SJSA1 (cell line): Measurements from ENCODE around the gene ST6GALNAC5. TPM values are rescaled to one million over a fixed set of nuclear protein-coding genes. Genes with fewer than 3 reads are reported as not detected.

Experiments
- DNase-seq, 2 experiments: peaks; one replicate each; pipeline ENCODE4 v3.0.0-alpha.2; 2015 to 2020; ENCODE audit warnings: low spot score in 2 of 2, low read depth in 1 of 2
- H3K27ac ChIP-seq: fragments of 250-450 bp; sonication (Bioruptor Pico); 2 replicates; pipeline ENCODE4 v1.5.1; 2020; ENCODE audit warnings: mild to moderate bottlenecking, moderate library complexity
- H3K27me3 ChIP-seq: fragments of 250-450 bp; sonication (Bioruptor Pico); replicated peaks from 2 replicates; pipeline ENCODE4 v1.5.1; 2020; ENCODE audit warnings: mild to moderate bottlenecking, moderate library complexity
- H3K36me3 ChIP-seq: fragments of 250-450 bp; sonication (Bioruptor Pico); 2 replicates; pipeline ENCODE4 v1.5.1; 2020; ENCODE audit warnings: mild to moderate bottlenecking
- H3K4me1 ChIP-seq: fragments of 250-450 bp; sonication (Bioruptor Pico); replicated peaks from 2 replicates; pipeline ENCODE4 v1.6.1; 2021; ENCODE audit warnings: mild to moderate bottlenecking
- H3K4me3 ChIP-seq: fragments of 250-450 bp; sonication (Bioruptor Pico); 2 replicates; pipeline ENCODE4 v1.5.1; 2020; ENCODE audit warnings: mild to moderate bottlenecking
- H3K9me3 ChIP-seq: fragments of 250-450 bp; sonication (Bioruptor Pico); replicated peaks from 2 replicates; pipeline ENCODE4 v1.5.1; 2020; ENCODE audit warnings: mild to moderate bottlenecking
- total RNA-seq: library from RNA; depleted of rRNA; stranded (reverse); fragments of >200 nt; shearing (Covaris generic); gene quantifications from 2 replicates; pipeline ENCODE4 v1.2.3, GENCODE V29; 2014

Gene ST6GALNAC5
- total RNA-seq, 1 experiment from 2014 or later = not detected

DNA sequence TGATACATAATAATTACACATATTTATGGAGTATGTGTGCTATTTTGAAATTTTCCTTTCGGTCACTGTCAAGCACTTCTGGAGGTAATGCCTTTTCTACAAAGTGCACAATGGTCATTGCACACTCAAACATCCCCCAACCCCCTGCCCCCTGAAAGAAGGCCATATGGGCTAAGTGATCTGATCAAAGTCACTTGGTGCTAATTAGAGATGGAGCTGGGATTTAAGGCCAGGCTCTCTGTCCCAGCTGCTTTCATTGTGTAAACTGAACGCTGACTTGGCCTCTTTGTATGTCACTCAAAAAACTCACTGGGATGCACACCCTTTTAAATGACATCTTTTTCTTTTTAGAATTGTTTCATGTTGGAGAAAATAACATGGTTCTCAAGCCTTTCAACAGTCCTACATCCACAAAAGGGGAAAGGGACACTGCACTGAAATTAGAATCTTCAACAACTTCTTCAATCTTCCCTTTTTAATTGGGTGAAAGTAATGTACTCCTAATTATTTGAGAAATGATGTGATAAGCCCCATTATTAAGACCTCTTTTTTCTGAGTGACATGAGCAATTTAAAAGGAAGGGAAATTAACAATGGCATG is 149.2 kb downstream of the ST6GALNAC5 start:
- H3K27ac ChIP-seq = no peak overlapping the region
- no peak overlapping the region for H3K4me3 ChIP-seq
- H3K27me3 ChIP-seq = peaks cover 5% of the 10 kb centered on the region
- no peaks in the 10 kb centered on the region for H3K36me3 ChIP-seq
- DNase-seq = no peak
- no peaks in the 10 kb centered on the region for H3K4me1 ChIP-seq
- no peaks in the 10 kb centered on the region for H3K9me3 ChIP-seq

DNA sequence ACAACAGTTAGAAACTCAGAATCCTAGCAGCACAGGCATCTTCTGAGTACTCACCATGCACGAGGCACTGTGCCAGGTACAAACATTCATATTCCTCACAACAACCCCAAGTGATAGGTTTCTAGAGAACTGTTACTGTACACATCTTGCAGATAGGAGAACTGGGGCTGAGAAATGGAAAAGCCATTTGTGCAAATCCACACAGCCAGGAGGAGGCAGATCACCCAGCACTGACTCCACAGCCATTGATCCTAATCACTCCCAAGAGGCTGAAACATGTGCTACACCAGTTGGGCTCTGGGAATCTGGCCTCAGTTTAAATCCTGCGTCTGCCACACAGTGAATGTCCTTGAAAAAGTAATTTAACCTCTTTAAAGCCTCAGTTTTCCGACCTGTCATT is 151.0 kb downstream of the ST6GALNAC5 start:
- Histone ChIP-seq H3K9me3 (no peaks in the 10 kb centered on the region), H3K27me3 (peaks cover 7% of the 10 kb centered on the region), H3K27ac (no peak overlapping the region), H3K4me1 (no peaks in the 10 kb centered on the region), H3K36me3 (no peaks in the 10 kb centered on the region), H3K4me3 (no peak overlapping the region)
- DNase-seq = no peak

DNA sequence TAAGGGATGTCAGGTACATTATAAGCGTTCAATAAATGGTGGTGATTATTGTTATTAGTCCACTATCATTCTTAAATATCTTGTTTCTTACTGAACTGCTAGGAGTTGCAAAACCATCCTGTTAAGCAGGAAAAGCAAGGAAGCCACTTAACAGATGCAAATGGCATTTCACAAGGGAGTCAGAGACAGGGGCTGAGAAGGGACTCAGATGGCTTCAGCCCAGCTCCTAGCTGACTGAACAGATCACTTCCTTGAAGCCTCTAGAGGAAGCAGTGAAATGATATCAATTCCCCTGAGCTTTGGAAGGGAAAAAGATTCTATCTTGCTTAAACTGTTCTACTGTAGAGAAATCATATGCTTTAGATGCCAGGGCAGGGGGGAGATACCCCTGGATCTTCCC is 151.5 kb downstream of the ST6GALNAC5 start:
- DNase-seq = no peak
- no peaks in the 10 kb centered on the region for H3K36me3 ChIP-seq
- no peaks in the 10 kb centered on the region for H3K9me3 ChIP-seq
- H3K27me3 ChIP-seq = peaks cover 7% of the 10 kb centered on the region
- no peak overlapping the region for H3K27ac ChIP-seq
- no peak overlapping the region for H3K4me3 ChIP-seq
- no peaks in the 10 kb centered on the region for H3K4me1 ChIP-seq

DNA sequence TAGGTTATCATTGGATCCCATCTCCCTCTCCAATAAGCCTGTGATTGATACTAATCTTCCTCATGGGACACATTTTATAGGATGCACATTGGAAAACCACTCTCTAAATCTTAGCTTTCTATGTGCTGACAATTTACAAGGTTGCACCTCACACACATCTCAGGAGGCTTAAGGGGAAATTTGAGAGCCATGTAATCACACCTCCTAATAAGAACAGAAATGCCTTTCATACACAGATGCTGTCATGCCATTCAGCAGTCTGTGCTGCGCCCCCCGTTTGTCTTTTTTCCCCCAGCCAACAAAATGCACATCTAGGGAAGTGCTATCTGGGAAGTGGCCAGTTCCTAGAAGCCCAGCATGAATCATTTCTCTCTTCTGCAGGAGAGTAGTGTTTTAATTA is 154.5 kb downstream of the ST6GALNAC5 start:
- no peak overlapping the region for H3K27ac ChIP-seq
- no peaks in the 10 kb centered on the region for H3K9me3 ChIP-seq
- H3K4me1 ChIP-seq = no peaks in the 10 kb centered on the region
- no peaks in the 10 kb centered on the region for H3K36me3 ChIP-seq
- no peak for DNase-seq
- peaks cover 7% of the 10 kb centered on the region for H3K27me3 ChIP-seq
- no peak overlapping the region for H3K4me3 ChIP-seq

DNA sequence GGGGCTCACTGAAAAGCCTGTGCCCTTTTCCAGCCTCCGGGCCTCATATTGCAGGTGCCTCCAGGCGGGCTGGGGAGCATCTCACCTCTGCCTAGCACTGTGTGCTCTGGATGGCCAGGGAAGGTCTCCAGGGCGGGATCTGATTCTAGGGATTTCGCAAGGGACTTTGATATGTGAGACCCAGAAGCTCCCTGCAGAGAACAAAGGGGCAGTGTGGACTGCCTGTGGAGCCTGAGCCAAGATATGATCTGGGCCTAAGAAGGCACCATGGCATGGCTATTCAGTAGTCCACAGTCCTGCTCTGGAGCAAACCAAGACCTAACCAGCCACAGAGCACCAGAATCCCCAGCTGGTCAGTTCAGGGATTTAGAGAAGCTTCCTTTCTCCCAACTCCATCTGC is 157.2 kb downstream of the ST6GALNAC5 start:
- Histone ChIP-seq H3K27ac (no peak overlapping the region), H3K9me3 (no peaks in the 10 kb centered on the region), H3K36me3 (no peaks in the 10 kb centered on the region), H3K4me3 (no peak overlapping the region), H3K27me3 (peaks cover 3% of the 10 kb centered on the region), H3K4me1 (no peaks in the 10 kb centered on the region)
- DNase-seq = no peak

DNA sequence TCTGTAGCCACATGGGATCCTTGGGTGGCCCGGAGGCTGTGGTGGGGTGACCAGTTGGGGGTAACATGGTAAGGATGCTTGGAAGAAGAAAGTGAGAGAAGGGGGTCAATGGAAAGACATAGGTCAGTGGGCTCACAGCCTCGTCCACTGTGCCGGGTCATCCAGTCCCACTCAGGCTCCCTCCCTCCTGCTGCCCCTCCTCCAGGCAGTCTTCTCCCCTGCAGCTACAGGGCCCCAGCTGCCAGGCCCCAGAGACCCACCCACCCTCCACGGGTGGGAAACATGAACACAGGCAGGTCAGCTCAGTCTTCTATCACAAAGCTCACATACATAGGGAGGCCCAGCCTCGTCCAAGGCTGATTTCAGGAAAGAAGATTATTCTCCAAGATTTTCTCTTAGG is 158.3 kb downstream of the ST6GALNAC5 start:
- no peaks in the 10 kb centered on the region for H3K36me3 ChIP-seq
- H3K9me3 ChIP-seq = no peaks in the 10 kb centered on the region
- H3K27ac ChIP-seq = no peak overlapping the region
- DNase-seq = no peak
- H3K4me3 ChIP-seq = no peak overlapping the region
- H3K4me1 ChIP-seq = no peaks in the 10 kb centered on the region
- peaks cover 3% of the 10 kb centered on the region; the same call in 1 of the 2 replicates for H3K27me3 ChIP-seq

DNA sequence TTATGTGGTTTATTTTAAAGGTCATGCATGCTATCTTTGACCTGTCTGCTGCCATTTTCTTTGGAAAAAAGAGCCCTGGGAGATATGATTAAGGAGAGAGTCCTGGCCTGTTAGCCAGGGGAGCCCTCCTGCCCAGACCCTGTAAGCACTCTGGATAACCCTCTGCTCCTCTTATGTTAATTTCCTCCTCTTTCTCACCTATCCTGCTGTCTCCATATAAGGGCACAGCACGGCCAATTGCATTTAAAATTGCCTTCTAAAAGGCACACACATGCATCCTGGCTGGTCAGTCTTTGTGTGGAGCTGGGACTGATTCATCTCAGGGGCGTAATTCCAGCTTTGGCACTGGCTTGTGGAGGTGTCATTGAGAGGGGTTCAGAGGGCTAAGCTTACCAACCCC is 158.9 kb downstream of the ST6GALNAC5 start:
- Histone ChIP-seq H3K4me3 (no peak overlapping the region), H3K9me3 (no peaks in the 10 kb centered on the region)

DNA sequence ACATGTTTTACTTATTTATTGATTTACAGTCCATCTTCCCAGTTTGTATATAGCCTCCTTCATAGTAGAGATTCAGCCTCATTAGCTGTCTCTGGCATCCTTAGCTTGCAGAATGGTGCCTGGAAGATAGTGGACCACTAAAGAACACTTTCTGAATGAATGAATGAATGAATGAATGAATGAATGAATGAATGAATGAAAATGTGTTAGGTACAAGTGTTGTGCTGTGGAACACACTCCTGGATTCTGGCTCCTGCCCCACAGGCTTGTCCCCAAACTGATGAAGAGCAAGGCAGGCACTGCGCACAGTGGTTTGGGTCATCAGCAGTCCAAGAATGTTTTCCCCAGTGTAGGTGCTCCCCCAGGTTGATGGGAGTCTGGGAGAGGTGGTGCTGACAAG is 159.4 kb downstream of the ST6GALNAC5 start:
- Histone ChIP-seq H3K4me3 (no peak overlapping the region), H3K9me3 (no peaks in the 10 kb centered on the region), H3K36me3 (no peaks in the 10 kb centered on the region), H3K27me3 (peaks cover under 1% of the 10 kb centered on the region; the same call in 1 of the 2 replicates), H3K4me1 (peaks cover 10% of the 10 kb centered on the region), H3K27ac (no peak overlapping the region)
- no peak for DNase-seq

More for the DNA sequence above, 158.9 kb downstream of the ST6GALNAC5 start:
- Histone ChIP-seq H3K27ac (no peak overlapping the region), H3K4me1 (peaks cover 4% of the 10 kb centered on the region), H3K27me3 (peaks cover 3% of the 10 kb centered on the region; the same call in 1 of the 2 replicates), H3K36me3 (no peaks in the 10 kb centered on the region)
- DNase-seq = no peak

DNA sequence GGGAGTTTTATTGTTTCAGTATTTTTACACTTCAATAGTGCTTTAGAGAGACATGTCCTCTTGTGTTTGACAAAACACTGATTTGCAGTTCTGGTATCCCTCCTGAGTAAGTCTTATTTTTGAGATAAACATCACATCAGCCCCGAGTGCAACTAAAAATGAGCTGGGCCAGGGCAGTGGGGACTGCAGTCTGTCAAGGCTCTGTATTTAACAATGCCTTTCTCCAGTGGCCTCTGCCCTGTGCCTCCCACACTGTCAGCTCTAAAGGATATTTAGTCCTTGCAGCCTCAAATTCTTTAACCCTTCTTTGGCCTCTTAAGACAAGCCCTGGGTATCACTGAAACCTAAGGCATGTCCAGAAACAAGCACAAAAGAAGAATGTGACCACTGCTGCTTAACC is 160.6 kb downstream of the ST6GALNAC5 start:
- DNase-seq = no peak
- no peaks in the 10 kb centered on the region for H3K36me3 ChIP-seq

DNA sequence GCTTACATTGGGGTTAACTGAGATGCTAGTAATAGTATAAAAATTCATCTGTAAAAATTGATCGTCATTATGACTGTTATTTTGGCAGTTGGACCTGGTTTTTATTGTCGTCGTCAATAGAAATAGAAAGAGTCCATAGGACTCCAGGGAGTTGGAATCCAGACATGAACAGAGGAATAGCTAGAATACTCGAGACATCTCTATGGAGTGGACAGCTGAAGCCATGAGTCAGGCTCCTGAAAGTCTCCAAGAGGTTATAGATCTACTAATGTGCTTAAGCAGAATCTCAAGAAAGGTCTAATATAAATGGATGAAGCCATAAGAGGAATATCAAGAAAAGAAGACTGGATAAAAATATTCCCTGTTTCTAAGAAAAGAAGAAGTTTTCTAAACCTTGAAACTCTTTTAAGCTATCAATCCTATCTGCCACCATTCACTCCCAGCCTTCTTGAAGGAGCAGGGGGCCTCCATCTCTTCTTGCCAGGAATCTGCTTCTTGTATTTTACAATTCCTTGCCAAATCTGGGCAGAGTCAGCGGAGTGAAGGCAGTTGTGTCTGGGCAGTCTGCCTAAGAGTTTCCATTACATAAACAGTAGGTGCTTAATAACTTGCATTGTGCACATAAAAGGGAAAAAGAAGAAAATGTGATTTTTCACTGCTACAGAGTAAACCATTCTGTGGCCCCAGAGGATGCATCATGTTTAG is 163.3 kb downstream of the ST6GALNAC5 start:
- Histone ChIP-seq H3K4me3 (no peak overlapping the region), H3K9me3 (no peaks in the 10 kb centered on the region), H3K27me3 (no peaks in the 10 kb centered on the region), H3K36me3 (no peaks in the 10 kb centered on the region), H3K27ac (no peak overlapping the region), H3K4me1 (peaks cover 16% of the 10 kb centered on the region)
- no peak for DNase-seq

More for the DNA sequence above, 160.6 kb downstream of the ST6GALNAC5 start:
- H3K4me3 ChIP-seq = no peak overlapping the region
- no peaks in the 10 kb centered on the region for H3K9me3 ChIP-seq
- H3K4me1 ChIP-seq = peaks cover 16% of the 10 kb centered on the region
- H3K27ac ChIP-seq = no peak overlapping the region
- H3K27me3 ChIP-seq = no peaks in the 10 kb centered on the region

DNA sequence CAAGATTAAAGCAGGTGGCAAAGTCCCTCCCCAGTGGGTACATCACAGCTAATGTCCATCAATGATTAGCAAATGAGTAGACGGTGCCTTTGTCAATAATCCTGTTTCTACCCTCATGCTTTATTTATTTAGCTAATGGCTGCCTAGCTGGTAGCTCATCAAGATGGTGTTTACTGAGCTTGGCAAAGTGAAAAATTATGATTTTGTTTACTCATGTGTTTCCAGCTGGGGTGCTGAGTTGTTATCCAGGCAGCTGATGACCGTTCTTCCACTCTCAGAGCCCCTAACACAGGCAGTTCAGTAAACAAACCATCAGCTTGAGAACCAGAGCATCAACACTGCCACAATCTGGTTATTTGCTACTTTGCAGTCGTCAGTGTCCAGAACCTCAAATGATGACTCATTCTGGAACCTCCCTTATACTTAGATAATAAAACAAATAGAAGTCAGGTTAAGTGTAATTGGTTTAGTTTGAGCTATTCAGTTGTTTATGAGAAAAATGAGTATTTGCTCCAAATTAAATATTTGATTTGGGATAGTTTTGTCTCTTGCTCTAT is 163.9 kb downstream of the ST6GALNAC5 start:
- H3K36me3 ChIP-seq = no peaks in the 10 kb centered on the region
- no peak overlapping the region for H3K27ac ChIP-seq
- no peaks in the 10 kb centered on the region for H3K27me3 ChIP-seq
- H3K4me1 ChIP-seq = peaks cover 16% of the 10 kb centered on the region
- peak; percentile 58 to 78 for DNase-seq
- H3K9me3 ChIP-seq = no peaks in the 10 kb centered on the region
- no peak overlapping the region for H3K4me3 ChIP-seq

DNA sequence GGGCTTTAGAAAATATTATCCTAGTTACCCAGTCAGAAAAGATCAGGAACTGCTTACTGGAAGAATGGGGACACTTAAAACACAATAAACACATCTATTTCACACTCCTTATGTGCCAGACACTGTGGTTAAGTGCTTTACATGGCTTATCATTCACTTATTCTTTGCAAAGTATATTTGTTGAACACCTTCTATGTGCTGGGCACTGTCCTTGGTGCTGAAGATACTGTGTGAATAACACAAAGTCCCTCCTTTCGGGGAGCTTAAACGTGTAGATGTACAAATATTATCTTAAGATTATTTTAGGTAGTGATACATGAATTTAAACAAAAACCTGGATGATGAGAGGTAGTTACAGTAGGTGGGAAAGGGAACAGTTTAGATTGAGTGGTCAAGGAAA is 169.3 kb downstream of the ST6GALNAC5 start:
- peak in 1 of 2 experiments; percentile 31 for DNase-seq
- Histone ChIP-seq H3K9me3 (0 out of 2 replicates have a peak, but pooled peaks cover 3% of the 10 kb centered on the region), H3K27me3 (0 out of 2 replicates have a peak, but pooled peaks cover 3% of the 10 kb centered on the region), H3K4me1 (peaks cover 23% of the 10 kb centered on the region), H3K4me3 (no peak overlapping the region), H3K36me3 (no peaks in the 10 kb centered on the region), H3K27ac (no peak overlapping the region)

DNA sequence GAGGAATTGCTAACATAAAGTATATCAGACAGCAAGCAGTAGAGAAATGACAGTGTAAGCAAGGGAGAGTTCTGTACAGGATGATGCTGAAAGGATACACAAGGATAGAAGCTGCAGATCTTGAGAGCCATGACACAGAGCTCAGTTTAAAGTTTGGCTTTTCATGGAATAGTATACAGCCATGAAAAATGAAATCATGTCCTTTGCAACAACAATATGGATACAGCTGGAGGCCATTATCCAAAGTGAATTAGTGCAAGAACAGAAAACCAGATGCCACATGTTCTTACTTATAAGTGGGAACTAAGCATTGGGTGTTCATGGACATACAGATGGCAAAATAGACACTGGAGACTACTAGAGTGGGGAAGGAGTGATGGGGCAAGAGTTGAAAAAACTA is 169.8 kb downstream of the ST6GALNAC5 start:
- Histone ChIP-seq H3K27ac (no peak overlapping the region), H3K27me3 (0 out of 2 replicates have a peak, but pooled peaks cover 3% of the 10 kb centered on the region), H3K9me3 (0 out of 2 replicates have a peak, but pooled peaks cover 3% of the 10 kb centered on the region), H3K4me1 (peaks cover 18% of the 10 kb centered on the region), H3K4me3 (no peak overlapping the region), H3K36me3 (no peaks in the 10 kb centered on the region)
- DNase-seq = no peak

DNA sequence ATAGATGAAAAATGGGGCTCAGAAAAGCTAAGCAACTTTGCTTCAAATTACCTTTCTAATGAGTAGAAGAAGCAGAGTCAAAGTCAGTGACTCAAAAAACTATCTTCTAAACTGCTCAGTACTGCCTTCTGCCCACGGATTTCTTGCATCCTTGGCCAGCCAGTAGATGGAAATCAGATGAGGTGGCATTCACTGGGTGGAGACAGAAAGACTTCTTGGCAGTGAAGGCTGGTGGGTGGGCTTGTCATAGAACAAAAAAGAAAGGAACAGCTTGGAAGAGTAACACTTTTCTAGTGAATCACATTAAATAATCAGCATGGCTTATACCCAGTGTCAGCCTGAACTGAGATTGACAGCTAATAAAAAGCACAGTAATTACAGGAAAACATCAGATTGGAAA is 170.7 kb downstream of the ST6GALNAC5 start:
- no peak overlapping the region for H3K27ac ChIP-seq
- peaks cover 16% of the 10 kb centered on the region for H3K4me1 ChIP-seq
- H3K36me3 ChIP-seq = no peaks in the 10 kb centered on the region
- no peak for DNase-seq
- 0 out of 2 replicates have a peak, but pooled peaks cover 3% of the 10 kb centered on the region for H3K9me3 ChIP-seq
- 0 out of 2 replicates have a peak, but pooled peaks cover 3% of the 10 kb centered on the region for H3K27me3 ChIP-seq
- H3K4me3 ChIP-seq = no peak overlapping the region
